Measurements from ENCODE around the gene SLC48A1.
"Not testable (repeated sequence)": the region's sequence is repeated elsewhere in the genome, so short reads cannot be mapped to it uniquely, and the experiment has no call there.

SLC48A1 gene

DNA sequence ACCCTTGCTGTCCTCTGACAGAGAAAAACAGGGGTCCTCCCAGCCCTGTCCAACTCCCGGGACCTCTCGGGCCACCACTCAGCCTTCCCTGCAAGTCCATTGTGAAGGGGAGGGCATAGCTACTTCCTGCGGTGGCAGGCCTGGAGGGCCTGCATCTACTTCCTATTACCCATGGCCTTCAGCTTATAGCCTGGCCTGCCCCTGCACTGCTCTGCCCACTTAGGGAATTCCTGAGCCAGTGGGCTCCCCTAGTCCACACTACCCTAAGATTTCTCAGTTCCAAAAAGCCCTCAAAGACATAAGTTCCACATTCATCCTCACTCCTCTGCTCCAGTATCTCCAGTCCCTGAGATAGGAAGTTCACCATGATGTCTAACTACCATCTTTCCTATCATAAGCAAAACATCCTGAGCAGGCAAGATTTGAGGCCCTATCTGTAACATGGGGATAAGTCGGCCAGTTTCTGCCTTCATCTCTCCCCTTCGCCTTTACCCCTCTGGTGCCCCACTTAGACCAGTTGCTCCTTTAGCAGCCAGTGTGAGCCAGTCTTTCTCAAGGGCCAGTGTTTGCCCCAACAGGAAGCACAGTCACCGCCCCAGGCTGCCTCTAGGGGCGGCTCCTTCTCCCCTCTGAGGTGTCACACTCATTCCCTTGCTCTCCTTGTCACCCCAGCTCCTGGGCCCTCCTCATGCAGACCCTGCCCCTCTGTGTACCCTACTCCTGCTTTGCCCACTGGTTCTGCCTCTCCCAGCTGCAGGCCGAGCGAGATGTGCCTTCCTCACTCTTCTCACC, 35.7 kb downstream of the SLC48A1 start:
- no peak for DNase-seq (ENCODE audit: low read depth in 2 of 2, low spot score in 1 of 2)

DNA sequence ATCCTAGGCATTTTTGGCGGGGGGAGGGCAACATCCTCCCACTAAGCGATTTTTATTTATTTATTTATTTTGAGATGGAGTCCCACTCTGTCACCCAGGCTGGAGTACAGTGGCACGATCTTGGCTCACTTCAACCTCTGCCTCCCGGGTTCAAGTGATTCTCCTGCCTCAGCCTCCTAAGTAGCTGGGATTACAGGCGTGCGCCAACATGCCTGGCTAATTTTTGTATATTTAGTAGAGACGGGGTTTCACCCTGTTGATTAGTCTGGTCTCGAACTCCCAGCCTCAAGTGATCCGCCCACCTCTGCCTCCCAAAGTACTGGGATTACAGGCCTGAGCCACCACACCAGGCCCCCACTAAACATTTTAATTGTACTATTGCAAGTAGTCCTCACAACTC, 36.5 kb downstream of the SLC48A1 start:
- DNase-seq (ENCODE audit: low read depth in 2 of 2, low spot score in 1 of 2) = not testable (repeated sequence)

DNA sequence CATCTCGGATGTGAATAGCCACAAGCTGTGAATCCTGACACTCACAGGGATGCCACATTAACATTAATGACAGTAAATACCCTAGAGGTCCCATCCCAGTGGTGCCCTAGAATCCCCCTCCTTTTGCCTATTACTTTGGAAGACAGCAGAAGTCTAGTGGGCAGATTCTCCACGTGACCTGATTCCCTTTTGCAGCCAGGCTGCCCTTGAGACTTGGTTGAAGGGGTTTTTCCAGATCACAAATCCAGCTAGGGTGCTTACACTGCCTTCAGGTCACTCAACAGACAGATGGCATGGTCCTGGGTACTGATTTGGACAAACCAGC, 38.0 kb downstream of the SLC48A1 start:
- DNase-seq (ENCODE audit: low read depth in 2 of 2, low spot score in 1 of 2) = no peak

DNA sequence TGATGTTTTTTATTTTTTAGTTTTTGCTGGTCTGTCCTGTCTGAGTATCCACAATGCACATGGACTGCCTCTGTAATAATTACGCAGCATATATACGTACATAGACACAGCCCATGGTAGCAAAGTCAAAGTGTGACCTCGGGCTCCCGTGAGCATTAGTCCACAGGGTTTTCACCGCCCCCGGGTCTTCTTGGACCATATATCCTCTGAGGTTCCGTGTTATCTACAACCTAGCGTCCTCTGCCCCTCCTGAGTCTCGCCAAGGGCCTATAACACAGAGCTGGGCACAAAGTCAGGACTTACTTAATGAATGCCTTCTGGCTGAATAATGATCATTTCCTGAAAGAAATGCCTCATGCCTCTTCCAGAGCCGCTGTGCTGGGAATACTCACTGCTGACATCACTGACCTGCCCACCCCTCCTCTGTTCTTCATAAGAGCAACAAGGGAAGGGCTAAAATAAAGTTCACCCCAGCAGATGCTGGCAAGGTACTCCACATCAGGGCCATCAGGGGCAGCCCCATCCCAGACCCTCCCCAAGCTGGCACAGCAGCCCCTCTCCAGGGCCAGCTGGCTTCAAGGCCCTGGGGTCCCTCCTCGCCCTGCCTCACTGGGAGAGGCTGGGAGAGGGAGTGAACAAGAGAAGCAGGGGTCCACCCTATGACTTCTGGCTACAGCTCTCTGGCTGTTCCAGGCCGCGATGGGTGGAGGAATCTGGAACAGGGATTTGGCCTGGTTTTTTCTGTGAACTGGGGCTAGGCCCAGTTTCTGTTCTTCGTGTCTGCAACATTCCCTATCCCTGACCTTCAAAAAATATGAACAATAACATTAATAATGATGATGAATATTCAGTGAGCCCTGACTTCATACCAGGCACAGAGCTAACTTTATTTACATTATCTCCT, 38.8 kb downstream of the SLC48A1 start:
- no peak for DNase-seq (ENCODE audit: low read depth in 2 of 2, low spot score in 1 of 2)

DNA sequence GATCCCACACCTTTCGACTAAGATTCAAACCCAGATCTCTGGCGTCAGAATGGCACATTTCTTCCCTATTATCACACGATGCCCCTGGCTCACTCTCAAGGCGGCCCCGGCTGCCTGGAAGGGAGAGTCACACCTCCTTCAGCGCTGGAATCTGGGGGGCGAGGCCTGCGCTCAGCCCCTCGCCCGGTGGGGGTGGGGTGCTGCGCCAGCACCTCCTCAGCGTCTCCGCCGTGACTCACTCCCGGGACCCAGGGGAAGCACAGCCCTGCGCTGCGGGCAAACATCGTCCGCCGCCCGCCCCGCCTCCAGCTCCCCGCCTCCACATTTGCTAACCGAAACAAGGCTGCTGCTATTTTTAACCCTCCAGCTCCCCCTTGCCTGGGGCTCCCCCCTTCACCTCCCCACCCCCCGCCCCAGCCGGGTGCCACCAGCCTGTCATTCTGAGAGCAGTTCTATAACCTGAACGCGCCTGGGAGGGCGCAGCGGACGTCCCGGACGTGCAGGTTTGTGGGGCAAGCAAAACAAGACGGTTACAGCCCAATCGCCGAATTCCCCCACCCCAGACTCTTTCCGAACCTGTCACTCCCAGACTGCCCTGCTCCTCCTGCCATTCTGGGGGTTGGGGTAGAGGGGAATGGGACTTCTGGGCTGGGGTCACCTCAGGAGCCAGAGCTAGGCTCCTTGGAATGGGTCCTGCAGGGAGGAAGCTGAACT, 39.9 kb downstream of the SLC48A1 start:
- DNase-seq (ENCODE audit: low read depth in 2 of 2, low spot score in 1 of 2) = peak; percentile 82 to 91

DNA sequence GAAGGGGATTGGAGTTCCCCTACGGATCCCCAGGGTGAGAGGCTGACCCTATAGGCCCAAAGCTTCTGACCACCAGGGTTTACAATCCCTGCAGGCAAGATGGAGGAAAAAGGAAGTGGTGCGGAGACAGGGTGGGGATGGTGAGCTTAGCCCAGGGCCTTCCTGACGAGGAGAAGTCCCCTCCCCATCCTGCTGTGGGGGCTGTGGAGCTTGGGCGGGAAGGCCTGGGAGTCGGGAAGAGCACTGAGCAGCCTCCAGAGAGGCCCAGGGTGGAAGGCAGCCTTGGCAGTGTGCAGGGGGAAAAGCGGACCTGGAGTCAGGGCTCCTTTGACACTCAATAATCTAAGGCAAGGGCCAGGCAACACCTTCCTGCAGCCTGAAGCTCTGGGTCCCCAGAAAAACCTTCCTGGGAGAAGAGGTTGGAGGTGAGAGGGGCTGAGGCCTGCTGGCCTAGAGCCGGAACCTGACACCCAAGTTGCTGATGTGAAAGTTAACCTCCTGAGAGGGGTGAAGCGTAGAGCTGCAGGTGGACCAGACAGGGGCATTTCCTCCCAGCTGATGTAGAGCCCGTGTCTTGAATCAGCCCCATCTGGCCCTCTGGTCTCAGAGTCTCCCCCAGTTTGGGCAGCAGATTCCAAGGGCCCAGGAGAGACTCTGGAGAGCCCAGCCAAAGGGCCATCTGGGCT, 40.6 kb downstream of the SLC48A1 start:
- DNase-seq (ENCODE audit: low read depth in 2 of 2, low spot score in 1 of 2) = no peak

DNA sequence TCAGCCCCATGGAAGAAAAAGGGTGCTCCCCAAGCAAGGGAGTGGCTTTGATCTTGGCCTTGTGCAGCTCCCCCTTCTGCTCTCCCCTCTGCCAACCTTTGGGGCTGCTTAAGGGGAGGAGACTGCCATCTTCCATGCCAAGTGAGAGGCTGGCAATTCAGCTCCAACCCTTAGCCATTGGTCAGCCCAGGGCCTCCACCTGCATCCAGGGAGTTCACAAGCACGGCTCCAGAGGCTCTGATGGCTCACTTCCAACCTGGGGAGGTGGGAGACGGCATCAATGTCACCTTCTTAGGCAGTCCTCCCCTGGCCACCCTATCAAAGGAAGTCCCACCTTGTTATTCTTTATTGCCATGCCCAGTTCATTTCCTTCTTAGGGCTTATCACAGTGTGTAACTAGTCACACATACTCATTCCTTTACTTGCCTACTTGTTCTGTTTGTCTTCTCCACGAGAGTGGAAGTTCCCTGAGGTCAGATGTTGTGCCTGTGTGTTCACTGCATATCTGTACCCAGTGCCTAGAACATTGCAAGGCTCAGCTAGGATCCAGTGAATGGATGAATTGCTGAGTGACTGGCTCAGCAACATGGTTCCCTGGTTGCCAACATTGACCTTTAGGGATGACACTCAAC, 41.6 kb downstream of the SLC48A1 start:
- DNase-seq (ENCODE audit: low read depth in 2 of 2, low spot score in 1 of 2) = no peak

DNA sequence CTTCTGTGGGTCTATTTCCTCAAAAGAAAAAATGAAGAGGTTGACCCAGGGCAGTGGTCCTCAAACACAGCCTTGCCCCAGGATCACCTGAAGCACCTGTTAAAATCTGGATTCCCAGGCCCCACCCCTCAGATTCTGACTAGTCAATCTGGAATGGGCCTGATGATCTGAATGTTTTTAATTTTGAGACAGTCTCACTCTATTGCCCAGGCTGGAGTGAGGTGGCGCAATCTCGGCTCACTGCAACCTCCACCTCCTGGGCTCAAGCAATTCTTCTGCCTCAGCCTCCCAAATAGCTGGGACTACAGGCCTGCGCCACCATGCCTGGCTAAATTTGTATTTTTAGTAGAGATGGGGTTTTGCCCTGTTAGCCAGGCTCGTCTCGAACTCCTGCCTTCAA, 42.4 kb downstream of the SLC48A1 start:
- not testable (repeated sequence) for DNase-seq (ENCODE audit: low read depth in 2 of 2, low spot score in 1 of 2)

DNA sequence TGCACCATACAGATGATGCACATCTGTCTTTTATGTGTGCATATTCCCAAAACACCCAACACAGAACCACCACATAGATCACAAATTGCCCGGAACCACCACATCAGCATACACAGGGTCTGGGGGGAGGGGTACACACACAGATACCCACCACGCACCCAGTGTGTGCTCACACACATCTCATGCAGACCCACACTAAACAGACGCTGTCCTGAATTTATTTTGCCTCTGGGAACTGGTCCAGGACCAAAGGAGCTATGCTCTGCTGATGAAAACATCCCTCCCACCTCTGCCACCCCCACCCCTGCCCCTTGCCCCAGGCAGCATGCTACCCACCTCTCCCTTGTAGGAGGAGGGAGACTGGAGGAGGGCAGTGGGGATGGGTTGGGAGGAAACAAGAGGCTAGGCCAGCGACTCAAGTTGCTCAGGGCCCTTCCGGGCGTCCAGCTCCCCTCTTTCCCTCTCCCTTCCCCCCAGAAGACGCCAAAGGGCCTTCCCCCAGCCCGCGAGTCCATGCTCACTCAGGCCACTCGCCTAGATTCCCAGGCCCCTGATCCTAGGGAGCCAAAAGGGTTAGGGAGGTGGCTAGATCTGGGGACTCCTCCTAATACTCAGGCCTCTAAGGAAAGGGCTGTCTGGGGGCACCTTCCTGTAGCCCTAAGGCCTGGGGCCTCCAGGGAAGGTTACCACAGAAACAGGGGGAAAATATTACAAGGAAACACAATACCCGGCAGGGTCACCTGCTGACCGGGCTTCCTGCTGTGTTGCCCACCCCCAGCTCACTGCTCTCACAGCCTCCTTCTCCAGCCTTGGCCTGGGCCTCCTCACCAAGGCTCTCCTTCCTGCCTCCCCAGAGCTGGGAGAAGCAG, 43.6 kb downstream of the SLC48A1 start:
- no peak for DNase-seq (ENCODE audit: low read depth in 2 of 2, low spot score in 1 of 2)

DNA sequence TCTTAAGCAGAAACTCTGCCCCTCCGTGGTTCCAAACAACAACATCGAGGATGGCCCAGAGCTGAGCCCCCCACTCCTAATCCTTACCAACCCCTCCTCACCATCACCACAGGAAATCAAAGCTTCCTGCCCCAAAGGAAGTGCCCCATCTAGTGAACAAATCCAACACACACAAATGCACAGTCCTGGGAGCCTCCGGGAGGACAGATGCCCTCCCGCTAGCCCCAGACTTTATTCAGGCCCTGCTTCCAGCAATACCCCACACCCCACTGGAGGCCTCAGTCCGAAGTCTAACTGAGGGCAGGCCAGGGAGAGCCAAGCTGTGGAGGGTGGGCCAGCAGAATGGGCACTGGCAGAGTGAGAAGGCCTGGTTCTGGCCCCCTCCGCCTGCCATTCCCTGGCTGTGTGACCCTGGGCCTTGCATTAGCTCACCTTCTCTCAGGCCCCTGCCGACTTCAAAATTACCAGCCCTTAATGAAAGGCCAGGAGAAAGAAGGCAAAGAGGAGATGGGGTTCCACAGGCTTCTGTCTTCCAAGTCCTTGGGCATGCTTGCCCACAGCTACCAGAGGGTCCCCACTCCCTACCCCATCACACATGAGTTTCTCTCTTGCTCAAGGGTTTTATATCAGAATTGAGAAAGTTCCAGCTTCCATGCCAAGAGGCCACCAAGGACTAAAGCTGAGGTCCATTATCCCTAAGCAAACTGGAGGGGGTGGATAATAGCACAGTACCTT, 44.4 kb downstream of the SLC48A1 start:
- DNase-seq (ENCODE audit: low read depth in 2 of 2, low spot score in 1 of 2) = no peak

DNA sequence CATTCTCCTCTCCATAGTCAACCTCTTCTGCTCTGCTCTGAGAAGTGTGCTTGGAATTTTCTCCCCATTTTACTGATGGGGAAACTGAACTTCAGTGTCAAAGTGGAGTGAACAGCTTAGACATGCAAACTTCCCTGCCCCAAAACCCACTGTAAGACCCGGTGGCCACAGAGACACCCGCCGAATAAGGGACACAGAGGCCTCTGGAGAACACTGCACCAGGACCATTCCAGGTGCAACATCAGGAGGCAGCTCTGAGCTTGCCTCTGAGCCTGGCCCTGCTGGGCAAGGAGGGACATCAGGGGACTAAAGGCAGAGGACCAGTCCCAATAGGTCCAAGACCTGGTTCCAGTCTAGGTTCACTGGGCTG, 45.0 kb downstream of the SLC48A1 start:
- DNase-seq (ENCODE audit: low read depth in 2 of 2, low spot score in 1 of 2) = no peak

DNA sequence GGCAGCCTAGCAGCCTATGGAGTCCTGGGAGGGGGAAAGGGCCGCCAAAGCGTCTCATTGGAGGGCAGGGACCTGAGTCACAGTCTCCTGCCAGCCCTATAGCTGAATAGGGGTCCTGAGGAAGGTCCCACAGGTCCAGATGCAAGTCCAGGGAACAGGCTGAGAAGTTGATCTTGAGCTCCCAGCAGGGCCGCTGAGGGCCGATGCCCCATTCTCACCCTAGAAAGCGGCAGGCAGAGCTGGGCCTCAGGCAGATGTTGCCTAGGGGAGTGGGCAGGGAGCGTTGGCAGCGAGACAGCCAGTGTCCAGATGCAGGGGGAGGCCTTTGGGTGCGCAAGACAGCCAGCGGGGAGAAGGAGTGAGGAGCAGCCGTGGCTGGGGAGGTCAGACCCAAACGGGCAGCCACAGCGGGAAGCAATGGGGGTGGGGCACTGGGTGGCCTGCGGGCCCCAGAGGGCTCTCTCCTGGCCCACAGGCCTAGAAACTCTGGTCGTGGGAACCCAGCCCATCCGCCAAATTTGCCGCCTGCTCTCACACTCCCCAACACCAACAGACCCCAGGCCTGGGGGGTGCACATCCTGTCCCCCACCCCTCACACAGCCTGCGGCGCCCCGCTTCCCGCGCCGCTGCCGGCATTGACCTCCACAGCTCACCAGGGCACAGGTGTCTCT, 45.6 kb downstream of the SLC48A1 start:
- no peak for DNase-seq (ENCODE audit: low read depth in 2 of 2, low spot score in 1 of 2)

DNA sequence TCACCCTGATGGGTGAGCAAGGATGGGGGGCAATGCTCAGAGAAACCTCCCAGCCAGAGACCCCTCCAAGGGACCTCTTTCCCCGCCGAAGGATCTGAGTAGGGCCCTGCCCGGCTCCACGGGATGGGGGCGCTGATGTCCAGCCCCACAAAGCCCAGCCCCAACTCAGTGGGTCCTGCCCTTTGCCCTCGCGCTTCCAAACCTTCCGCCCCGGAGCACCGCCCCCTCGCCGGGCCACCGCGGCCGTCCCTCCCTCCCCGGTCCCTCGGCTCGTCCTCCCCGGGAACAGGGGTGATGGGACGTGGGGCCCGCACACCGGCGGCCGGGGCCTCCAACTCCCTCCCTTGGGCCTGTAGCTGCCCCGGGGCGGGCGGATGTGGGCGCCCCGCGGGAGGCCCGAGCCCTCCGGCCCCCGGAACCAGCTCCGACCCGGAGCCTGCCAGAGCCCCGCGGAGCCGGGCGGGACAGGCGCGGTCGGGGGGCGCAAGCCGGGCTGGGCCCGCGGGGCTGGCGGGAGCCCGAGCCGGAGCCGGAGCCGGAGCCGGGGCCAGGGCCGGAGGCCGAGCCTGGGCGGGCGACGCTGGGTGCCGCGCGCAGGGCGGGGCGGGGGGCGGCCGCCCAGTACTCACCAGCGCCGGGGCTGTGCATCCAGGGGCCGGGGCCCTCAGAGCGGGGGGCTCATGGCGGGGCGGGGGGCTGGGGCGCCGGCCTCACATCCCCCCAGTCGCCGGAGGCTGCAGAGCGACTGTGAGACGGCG, 46.3 kb downstream of the SLC48A1 start:
- no peak for DNase-seq (ENCODE audit: low read depth in 2 of 2, low spot score in 1 of 2)

DNA sequence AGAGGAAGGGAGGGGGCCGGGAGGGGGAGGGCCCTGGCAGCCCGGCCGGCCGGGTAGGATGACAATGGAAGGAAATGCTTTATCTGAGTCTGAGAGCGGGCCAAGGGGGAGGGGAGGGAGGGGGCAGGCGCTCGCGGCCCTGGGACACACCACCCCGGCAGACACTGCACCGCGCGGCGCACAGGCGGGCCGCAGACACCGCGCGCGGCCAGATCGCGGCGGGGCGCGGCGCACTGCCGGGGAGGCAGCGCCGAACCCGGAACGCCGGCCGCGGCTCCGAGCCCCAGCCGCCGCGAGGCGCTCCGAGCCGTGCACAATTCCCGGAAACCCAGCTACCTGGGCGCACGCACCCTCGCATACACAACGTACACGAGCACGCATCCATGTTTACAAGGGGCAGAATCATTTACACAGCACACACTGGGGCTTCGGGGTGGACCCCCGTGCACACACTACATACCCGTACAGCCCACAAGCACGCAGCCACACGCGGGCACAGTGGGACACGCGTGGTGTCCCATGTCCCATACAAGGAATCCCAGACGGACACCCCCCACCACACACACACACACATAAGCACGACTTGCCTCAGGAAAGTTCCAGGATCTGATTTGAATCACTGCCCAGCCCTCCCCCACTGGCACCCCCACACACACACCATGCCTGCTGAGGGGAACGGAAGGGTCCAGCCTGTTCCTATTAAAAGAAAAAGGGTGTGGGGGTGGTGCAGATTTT, 47.0 kb downstream of the SLC48A1 start, which contains the start of gene HDAC7:
Gene HDAC7 (minus strand): TSS at position 8 of the 735 bp plus-strand sequence. CDS start 118 bp downstream, outside the sequence.
- DNase-seq (ENCODE audit: low read depth in 2 of 2, low spot score in 1 of 2) = peak in 1 of 2 donors; percentile 65

DNA sequence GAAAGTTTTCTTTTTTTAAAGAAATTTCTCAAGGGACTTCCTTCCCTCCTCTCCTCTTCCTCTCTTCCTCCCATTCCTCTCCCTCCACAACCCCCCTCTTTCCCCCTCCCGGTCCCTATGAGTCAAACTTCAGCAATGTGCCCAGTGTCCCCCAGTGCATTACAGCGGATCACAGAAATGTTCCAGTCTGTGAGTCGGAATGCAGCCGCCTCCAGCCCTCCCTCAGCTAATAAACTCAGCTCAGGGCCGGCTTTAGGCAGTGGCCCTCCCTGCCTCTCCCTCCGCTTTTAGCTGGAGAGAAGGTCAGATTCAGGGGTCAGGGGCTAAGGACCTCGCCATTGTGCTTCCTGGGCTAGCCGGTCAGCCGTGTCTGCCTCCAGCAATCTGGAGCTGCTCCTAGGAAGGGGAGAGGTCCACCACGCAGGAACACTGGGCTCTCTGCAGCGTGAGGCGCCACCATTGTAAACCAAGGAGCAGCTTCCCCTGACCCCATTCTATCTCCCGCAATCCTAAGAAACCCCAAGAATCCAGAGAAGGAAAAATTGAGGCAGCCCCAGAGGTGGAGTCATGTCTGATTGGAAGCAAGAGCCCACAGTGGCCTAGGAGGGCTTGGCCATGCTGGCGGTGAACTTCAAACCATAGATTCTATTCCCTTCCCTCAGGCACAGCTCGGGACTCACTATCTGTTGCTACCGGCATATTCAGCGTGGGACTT, 47.8 kb downstream of the SLC48A1 start:
- no peak for DNase-seq (ENCODE audit: low read depth in 2 of 2, low spot score in 1 of 2)

DNA sequence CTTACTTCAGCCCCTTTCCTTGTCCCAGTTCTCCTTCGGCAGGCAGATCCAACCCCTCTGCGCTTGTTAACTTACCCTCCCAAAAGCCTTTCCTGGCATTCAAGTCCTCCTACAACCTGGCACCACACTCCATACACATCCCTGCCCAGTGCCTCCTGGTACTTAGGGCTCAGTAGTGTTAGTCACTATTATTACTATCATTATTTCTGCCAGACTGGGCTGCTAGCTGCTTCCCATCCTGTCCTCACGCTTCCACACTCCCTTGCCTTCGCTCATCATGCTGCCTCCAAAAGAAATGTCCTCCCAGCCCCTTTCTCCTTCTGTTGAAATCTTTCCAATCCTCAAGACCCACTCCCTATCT, 48.3 kb downstream of the SLC48A1 start:
- no peak for DNase-seq (ENCODE audit: low read depth in 2 of 2, low spot score in 1 of 2)
